B cell (primary cell): ENCODE data around the gene KRTAP15-1. TPM values are rescaled to one million over a fixed set of nuclear protein-coding genes. Genes with fewer than 3 reads are reported as not detected.

Source experiments
- ATAC-seq: fragments of 200-7000 bp; cut with Tn5 transposase; one replicate; pipeline ENCODE4 v1.10.0; 2021; ENCODE audit warnings: low read depth, mild to moderate bottlenecking, moderate number of reproducible peaks, moderate library complexity
- CTCF ChIA-PET: fragments of 350-600 bp; sonication (Branson Sonifier 250); formaldehyde crosslinking; loops from one replicate; lab custom pipeline; 2021; ENCODE audit warnings: antibody characterized with exemption, inconsistent platforms; lab: Charles Lee
- POLR2A ChIA-PET: fragments of 350-600 bp; sonication (Branson Sonifier 250); formaldehyde crosslinking; loops from one replicate; lab custom pipeline; 2021; ENCODE audit warnings: antibody characterized with exemption; lab: Charles Lee
- DNase-seq: peaks from one replicate; pipeline ENCODE4 v3.0.0; 2013
- H2AFZ ChIP-seq: 2 replicates; pipeline ENCODE4 v1.6.1; 2012; ENCODE audit warnings: mild to moderate bottlenecking, low read depth, low read length; ENCODE audit not compliant: insufficient read depth, poor library complexity, severe bottlenecking
- H3K27ac ChIP-seq, 2 donors: 1 replicate in 1 of 2; 2 replicates in 1 of 2; pipeline ENCODE4 v1.5.1; 2012 to 2013; ENCODE audit warnings: low read length in 2 of 2, mild to moderate bottlenecking in 2 of 2, moderate library complexity in 1 of 2
- H3K27me3 ChIP-seq, 4 experiments: fragments of 200-600 bp in 1 of 4; sonication (generic) in 1 of 4; replicated peaks in 1 of 4; 1 replicate in 2 of 4; 2 replicates in 2 of 4; pipeline versions ENCODE4 v1.6.1 to v1.7.0; 2013 to 2016; ENCODE audit warnings: low read length in 3 of 4, mild to moderate bottlenecking in 2 of 4, mixed read lengths in 1 of 4, moderate library complexity in 1 of 4; ENCODE audit not compliant: insufficient read depth in 4 of 4, control insufficient read depth in 3 of 4; ENCODE audit errors: control extremely low read depth in 1 of 4
- H3K36me3 ChIP-seq, 2 experiments: replicated peaks in 1 of 2; 1 replicate in 1 of 2; 2 replicates in 1 of 2; pipeline versions ENCODE4 v1.6.1 to v1.7.1; 2013; ENCODE audit warnings: low read length in 1 of 2; ENCODE audit not compliant: insufficient read depth in 2 of 2, control insufficient read depth in 1 of 2; ENCODE audit errors: control extremely low read depth in 1 of 2, extremely low read depth in 1 of 2
- H3K4me1 ChIP-seq, 2 donors: fragments of 200-600 bp in 1 of 2; sonication (generic) in 1 of 2; 1 replicate in 1 of 2; 2 replicates in 1 of 2; pipeline versions ENCODE4 v1.5.1 to v1.6.1; 2013 to 2017; ENCODE audit warnings: low read length in 2 of 2; ENCODE audit not compliant: control insufficient read depth in 2 of 2, insufficient read depth in 2 of 2
- H3K4me2 ChIP-seq: replicated peaks from 2 replicates; pipeline ENCODE3; 2012; ENCODE audit warnings: mild to moderate bottlenecking, low read depth, low read length; ENCODE audit not compliant: poor library complexity, severe bottlenecking
- H3K4me3 ChIP-seq, 5 experiments: fragments of 200-600 bp in 1 of 5; sonication (generic) in 1 of 5; 1 replicate in 3 of 5; 2 replicates in 2 of 5; pipeline versions ENCODE4 v1.5.1 to v1.7.0; 2011 to 2016; ENCODE audit warnings: low read length in 4 of 5, mild to moderate bottlenecking in 4 of 5, low read depth in 2 of 5, control low read depth in 1 of 5, moderate library complexity in 1 of 5; ENCODE audit not compliant: insufficient read depth in 1 of 5; ENCODE audit errors: control extremely low read depth in 1 of 5, extremely low read depth in 1 of 5
- H3K79me2 ChIP-seq: fragments of 200-600 bp; sonication (generic); one replicate; pipeline ENCODE4 v1.6.0; 2016; ENCODE audit warnings: low read length; ENCODE audit not compliant: control insufficient read depth, insufficient read depth
- H3K9ac ChIP-seq: fragments of 200-600 bp; sonication (generic); 2 replicates; pipeline ENCODE4 v1.6.1; 2017; ENCODE audit warnings: mild to moderate bottlenecking, low read length, moderate library complexity
- H3K9me3 ChIP-seq, 3 donors: one replicate each; pipeline versions ENCODE4 v1.6.1 to v1.7.1; 2013; ENCODE audit warnings: low read length in 2 of 3; ENCODE audit not compliant: control insufficient read depth in 2 of 3, insufficient read depth in 1 of 3; ENCODE audit errors: control extremely low read depth in 1 of 3
- H4K20me1 ChIP-seq: 2 replicates; pipeline ENCODE4 v1.6.0; 2012; ENCODE audit warnings: mild to moderate bottlenecking, low read length; ENCODE audit not compliant: insufficient read depth, control insufficient read depth, poor library complexity, severe bottlenecking
- H3K27ac Mint-ChIP-seq: one replicate; pipeline ENCODE4 v1.8.0; 2021; ENCODE audit warnings: mixed read lengths
- H3K27me3 Mint-ChIP-seq: one replicate; pipeline ENCODE4 v1.8.0; 2021; ENCODE audit warnings: mixed read lengths
- H3K4me1 Mint-ChIP-seq: one replicate; pipeline ENCODE4 v1.8.0; 2021; ENCODE audit warnings: mixed read lengths
- H3K4me3 Mint-ChIP-seq: one replicate; pipeline ENCODE4 v1.8.0; 2021; ENCODE audit warnings: mixed read lengths
- H3K9me3 Mint-ChIP-seq: one replicate; pipeline ENCODE4 v1.8.0; 2022; ENCODE audit warnings: mixed read lengths; ENCODE audit not compliant: insufficient read depth
- EZH2 ChIP-seq: IDR thresholded peaks from 2 replicates; pipeline ENCODE4 v1.6.1; 2012; ENCODE audit warnings: borderline replicate concordance, low read depth, mild to moderate bottlenecking, moderate library complexity, low read length; ENCODE audit not compliant: insufficient read depth, poor library complexity, severe bottlenecking
- WGBS: methylation state at CpG from one replicate; pipeline ENCODE4 v1.1.5; 2013; ENCODE audit warnings: missing lambda C conversion rate; ENCODE audit not compliant: insufficient coverage; 5-methylcytosine and 5-hydroxymethylcytosine counted together
- intact Hi-C: fragments of 100-400 bp; cut with micrococcal nuclease; formaldehyde crosslinking; loops from one replicate; pipeline ENCODE4 v1.10.0; 2022
- polyA plus RNA-seq: library from polyadenylated mRNA; depleted of rRNA; stranded (reverse); fragments of >200 nt; gene quantifications from 2 replicates; pipeline ENCODE4 v1.2.3, GENCODE V29; 2012
- total RNA-seq, 2 donors: library from RNA; stranded (reverse); fragments of 120-200 nt in 1 of 2; gene quantifications; 1 replicate in 1 of 2; 2 replicates in 1 of 2; pipeline versions ENCODE4 v1.2.3 to v1.2.4, GENCODE V29; 2013 to 2022
- TF ChIP-seq, protein P1 (sequence below): fragments of 200-600 bp; IDR thresholded peaks from one replicate; pipeline ENCODE4 v1.8.0; 2022; ENCODE audit warnings: antibody characterized with exemption, mild to moderate bottlenecking

KRTAP15-1 gene
- total and polyA plus RNA-seq, 2 donors (not counting 1 experiment from before 2014, with no cell fraction given): not detected

DNA sequence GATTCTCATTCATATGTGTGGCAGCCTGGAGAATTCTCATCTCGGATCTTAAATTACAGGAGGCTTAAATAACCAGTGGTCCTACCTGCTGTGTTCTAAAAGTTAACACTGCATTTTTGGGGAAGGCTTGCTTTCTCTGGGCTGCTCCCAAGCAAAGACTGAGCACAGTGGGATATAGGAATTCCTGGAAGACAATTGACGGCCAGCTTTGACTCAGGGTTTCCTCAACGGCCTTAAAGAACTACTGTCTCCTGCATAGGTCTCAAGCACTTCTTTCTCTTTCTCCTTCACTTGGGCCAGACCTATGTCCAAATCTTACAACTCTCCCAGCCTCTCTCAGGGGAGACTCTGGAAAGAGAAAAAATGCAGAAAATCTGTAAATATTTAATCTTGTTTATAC, 13.3 kb upstream of the KRTAP15-1 start:
- no peaks in the 10 kb centered on the region for H4K20me1 ChIP-seq
- DNase-seq (no peak), ATAC-seq (no peak)
- H2AFZ ChIP-seq: no peak overlapping the region
- Mint-ChIP-seq H3K9me3 (no peaks in the 10 kb centered on the region), H3K4me3 (no peak overlapping the region), H3K27ac (no peak overlapping the region), H3K27me3 (no peaks in the 10 kb centered on the region), H3K4me1 (no peaks in the 10 kb centered on the region)
- no peak overlapping the region for H3K4me2 ChIP-seq
- WGBS: 77% methylated on average over 1 of the region's 3 CpGs
- no peak overlapping the region for H3K9ac ChIP-seq
- H3K9me3 ChIP-seq: peaks cover 0 to 9% (median 0%) of the 10 kb centered on the region in 3 donors
- no peaks in the 10 kb centered on the region for H3K79me2 ChIP-seq
- intact Hi-C loops: no loop called here
- ChIA-PET CTCF (no interaction called here), POLR2A (no interaction called here)
- TF ChIP-seq, protein P1, sequence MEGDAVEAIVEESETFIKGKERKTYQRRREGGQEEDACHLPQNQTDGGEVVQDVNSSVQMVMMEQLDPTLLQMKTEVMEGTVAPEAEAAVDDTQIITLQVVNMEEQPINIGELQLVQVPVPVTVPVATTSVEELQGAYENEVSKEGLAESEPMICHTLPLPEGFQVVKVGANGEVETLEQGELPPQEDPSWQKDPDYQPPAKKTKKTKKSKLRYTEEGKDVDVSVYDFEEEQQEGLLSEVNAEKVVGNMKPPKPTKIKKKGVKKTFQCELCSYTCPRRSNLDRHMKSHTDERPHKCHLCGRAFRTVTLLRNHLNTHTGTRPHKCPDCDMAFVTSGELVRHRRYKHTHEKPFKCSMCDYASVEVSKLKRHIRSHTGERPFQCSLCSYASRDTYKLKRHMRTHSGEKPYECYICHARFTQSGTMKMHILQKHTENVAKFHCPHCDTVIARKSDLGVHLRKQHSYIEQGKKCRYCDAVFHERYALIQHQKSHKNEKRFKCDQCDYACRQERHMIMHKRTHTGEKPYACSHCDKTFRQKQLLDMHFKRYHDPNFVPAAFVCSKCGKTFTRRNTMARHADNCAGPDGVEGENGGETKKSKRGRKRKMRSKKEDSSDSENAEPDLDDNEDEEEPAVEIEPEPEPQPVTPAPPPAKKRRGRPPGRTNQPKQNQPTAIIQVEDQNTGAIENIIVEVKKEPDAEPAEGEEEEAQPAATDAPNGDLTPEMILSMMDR: no peak
- no peak for TF ChIP-seq EZH2
- no peak overlapping the region for H3K27ac ChIP-seq
- no peaks in the 10 kb centered on the region for H3K27me3 ChIP-seq
- no peaks in the 10 kb centered on the region for H3K4me1 ChIP-seq
- H3K4me3 ChIP-seq: no peak overlapping the region
- no peaks in the 10 kb centered on the region for H3K36me3 ChIP-seq

DNA sequence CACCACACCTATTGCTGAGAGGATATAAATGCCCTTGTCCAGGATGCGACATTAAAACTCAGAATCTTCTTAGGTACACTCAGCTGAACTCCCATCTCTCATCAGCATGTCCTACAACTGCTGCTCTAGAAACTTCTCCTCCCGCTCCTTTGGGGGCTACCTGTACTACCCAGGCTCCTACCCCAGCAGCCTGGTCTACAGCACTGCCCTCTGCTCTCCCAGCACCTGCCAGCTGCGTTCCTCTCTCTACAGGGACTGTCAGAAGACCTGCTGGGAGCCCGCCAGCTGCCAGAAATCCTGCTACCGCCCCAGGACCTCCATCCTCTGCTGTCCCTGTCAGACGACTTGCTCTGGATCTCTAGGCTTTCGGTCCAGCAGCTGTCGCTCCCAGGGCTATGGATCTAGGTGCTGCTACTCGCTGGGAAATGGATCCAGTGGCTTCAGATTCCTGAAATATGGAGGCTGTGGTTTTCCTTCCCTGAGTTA, 9.9 kb upstream of the KRTAP15-1 start, which contains the start of gene KRTAP13-4:
KRTAP13-4 (plus strand) TSS at position 51 of the 486 bp plus-strand sequence; CDS start at position 107, 56 bp downstream.
- no peak within 1 kb of the TSS for H3K9ac ChIP-seq
- H3K4me3 Mint-ChIP-seq: no peak within 1 kb of the TSS
- H2AFZ ChIP-seq: no peak within 1 kb of the TSS
- peaks cover 0 to 9% (median 0%) of the 10 kb centered on the region in 3 donors for H3K9me3 ChIP-seq
- no peaks in the 10 kb centered on the region for H3K27me3 Mint-ChIP-seq
- H3K4me1 Mint-ChIP-seq: no peaks in the 10 kb centered on the region
- no peaks in the 10 kb centered on the region for H3K79me2 ChIP-seq
- ChIA-PET POLR2A (no interaction called here), CTCF (no interaction called here)
- H4K20me1 ChIP-seq: no peaks in the 10 kb centered on the region
- TF ChIP-seq EZH2: no peak
- TF ChIP-seq, protein P1: no peak
- H3K4me3 ChIP-seq: no peak within 1 kb of the TSS
- ATAC-seq (no peak), DNase-seq (no peak)
- 73% methylated on average over 8 of the region's 9 CpGs for WGBS
- H3K27me3 ChIP-seq: no peaks in the 10 kb centered on the region
- H3K9me3 Mint-ChIP-seq: peaks cover 2% of the 10 kb centered on the region
- no peaks in the 10 kb centered on the region for H3K4me1 ChIP-seq
- intact Hi-C loops: no loop called here
- H3K36me3 ChIP-seq: no peaks in the 10 kb centered on the region
- H3K4me2 ChIP-seq: no peak within 1 kb of the TSS
- no peak within 1 kb of the TSS for H3K27ac Mint-ChIP-seq
- no peak within 1 kb of the TSS for H3K27ac ChIP-seq
